Measurements from ENCODE around the gene NOS3. TPM values are rescaled to one million over a fixed set of nuclear protein-coding genes. Genes with fewer than 3 reads are reported as not detected.

The NOS3 gene
- total and polyA plus RNA-seq, 9 of the 15 experiments (the other 6 are each of a cell fraction or from before 2014, with no cell fraction given), result 1.1 to 121 (median 23.6) TPM

DNA sequence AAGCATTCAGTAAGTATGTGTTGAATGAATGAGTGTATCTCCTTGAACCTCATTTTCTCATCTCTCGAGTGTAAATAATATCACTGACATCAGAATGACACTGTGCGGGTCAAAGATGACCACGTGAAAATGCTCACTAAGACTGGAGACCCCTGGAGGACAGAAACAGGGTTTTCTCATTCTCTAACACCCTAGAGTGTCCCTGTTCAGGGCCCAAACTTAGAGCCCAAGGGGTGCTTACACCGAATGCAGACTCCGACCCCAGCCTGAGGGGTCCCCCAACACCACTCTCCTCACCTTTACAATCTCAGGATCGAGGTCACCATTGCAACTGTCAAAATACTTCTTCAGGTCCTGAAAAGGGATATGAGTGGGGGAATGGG, 65.5 kb downstream of the NOS3 start:
- intact Hi-C loops (cut with micrococcal nuclease), result no loop called here
- Histone ChIP-seq H4K20me1 (replicated peaks; ENCODE audit: control insufficient read depth, insufficient read depth, low read length) (peaks cover 10% of the 10 kb centered on the region), H3K27ac (ENCODE audit: extremely low read depth, low read depth, low read length) (peak overlapping the region; percentile 27; the same call in 2 of the 3 replicates), H3K4me3 (no peak overlapping the region), H3K9ac (ENCODE audit: insufficient read depth in 1 of 2, low read depth in 2 of 2, low read length in 2 of 2) (peak overlapping the region; percentile 33 to 91; a peak in 2 of 4 replicates), H3K27me3 (ENCODE audit: control insufficient read depth in 2 of 2, insufficient read depth in 2 of 2, low read length in 2 of 2) (no peaks in the 10 kb centered on the region), H3K36me3 (ENCODE audit: control insufficient read depth, insufficient read depth, low read length) (no peaks in the 10 kb centered on the region; the same call in 2 of the 3 replicates), H3K9me3 (replicated peaks; ENCODE audit: control insufficient read depth, insufficient read depth, low read depth, low read length) (no peaks in the 10 kb centered on the region), H3K4me1 (replicated peaks in 1 of 2; ENCODE audit: control insufficient read depth in 2 of 2, insufficient read depth in 2 of 2, low read length in 2 of 2) (peaks cover 43 to 69% of the 10 kb centered on the region in 2 experiments), H3K9me1 (ENCODE audit: control insufficient read depth, insufficient read depth, low read length) (no peaks in the 10 kb centered on the region), H3K79me2 (ENCODE audit: control insufficient read depth, insufficient read depth, low read length) (peaks cover 25% of the 10 kb centered on the region), H3K4me2 (ENCODE audit: insufficient read depth, low read length) (peak overlapping the region; percentile 90), H2AFZ (ENCODE audit: low read depth, low read length) (peak overlapping the region; percentile 74)
- 29% methylated on average over 6 of the region's 6 CpGs for WGBS (ENCODE audit: insufficient coverage, low coverage, missing lambda C conversion rate)
- ChIA-PET POLR2A (interaction anchor here (1.0 to 1.8 kb wide), 3 partner anchors 14 to 22 kb away, joined by 3 to 4 read pairs (median 4); no protein-coding TSS in a partner anchor), CTCF (ENCODE audit: low intra/inter-chr PET ratio) (interaction anchor here (0.6 to 2.9 kb wide), 2 partner anchors 27 to 90 kb away, joined by 3 to 14 read pairs; partner anchors contain the start of gene ABCB8)
- in situ Hi-C loops (cut with MboI), result no loop called here
- peak; percentile 87 for FAIRE-seq
- peak; percentile 70 to 76 (median 73) for DNase-seq (ENCODE audit: extremely low read depth in 1 of 4, low spot score in 3 of 4)
- peak; percentile 11 for ATAC-seq
- TSS peak; percentile 28 for BruUV-seq (replicated peaks)
- TF ChIP-seq NR2C1 (IDR thresholded peaks at IDR 0.05), result no peak
- TF ChIP-seq NR2C1 (tag; IDR thresholded peaks at IDR 0.05), result peak; percentile 84
- 0 out of 2 replicates have a peak, but pooled peaks have one; percentile 31 for TF ChIP-seq PYGO2 (tag; IDR thresholded peaks at IDR 0.05)
- TF ChIP-seq ZNF23 (CRISPR knock-in tag; IDR thresholded peaks at IDR 0.05), result no peak
- TF ChIP-seq, protein P1, sequence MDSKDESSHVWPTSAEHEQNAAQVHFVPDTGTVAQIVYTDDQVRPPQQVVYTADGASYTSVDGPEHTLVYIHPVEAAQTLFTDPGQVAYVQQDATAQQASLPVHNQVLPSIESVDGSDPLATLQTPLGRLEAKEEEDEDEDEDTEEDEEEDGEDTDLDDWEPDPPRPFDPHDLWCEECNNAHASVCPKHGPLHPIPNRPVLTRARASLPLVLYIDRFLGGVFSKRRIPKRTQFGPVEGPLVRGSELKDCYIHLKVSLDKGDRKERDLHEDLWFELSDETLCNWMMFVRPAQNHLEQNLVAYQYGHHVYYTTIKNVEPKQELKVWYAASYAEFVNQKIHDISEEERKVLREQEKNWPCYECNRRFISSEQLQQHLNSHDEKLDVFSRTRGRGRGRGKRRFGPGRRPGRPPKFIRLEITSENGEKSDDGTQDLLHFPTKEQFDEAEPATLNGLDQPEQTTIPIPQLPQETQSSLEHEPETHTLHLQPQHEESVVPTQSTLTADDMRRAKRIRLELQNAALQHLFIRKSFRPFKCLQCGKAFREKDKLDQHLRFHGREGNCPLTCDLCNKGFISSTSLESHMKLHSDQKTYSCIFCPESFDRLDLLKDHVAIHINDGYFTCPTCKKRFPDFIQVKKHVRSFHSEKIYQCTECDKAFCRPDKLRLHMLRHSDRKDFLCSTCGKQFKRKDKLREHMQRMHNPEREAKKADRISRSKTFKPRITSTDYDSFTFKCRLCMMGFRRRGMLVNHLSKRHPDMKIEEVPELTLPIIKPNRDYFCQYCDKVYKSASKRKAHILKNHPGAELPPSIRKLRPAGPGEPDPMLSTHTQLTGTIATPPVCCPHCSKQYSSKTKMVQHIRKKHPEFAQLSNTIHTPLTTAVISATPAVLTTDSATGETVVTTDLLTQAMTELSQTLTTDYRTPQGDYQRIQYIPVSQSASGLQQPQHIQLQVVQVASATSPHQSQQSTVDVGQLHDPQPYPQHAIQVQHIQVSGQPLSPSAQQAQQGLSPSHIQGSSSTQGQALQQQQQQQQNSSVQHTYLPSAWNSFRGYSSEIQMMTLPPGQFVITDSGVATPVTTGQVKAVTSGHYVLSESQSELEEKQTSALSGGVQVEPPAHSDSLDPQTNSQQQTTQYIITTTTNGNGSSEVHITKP (IDR thresholded peaks at IDR 0.05; ENCODE audit: partially characterized antibody), result peak; percentile 29
- TF ChIP-seq FOXJ3 (CRISPR knock-in tag; IDR thresholded peaks at IDR 0.05), result no peak
- TF ChIP-seq HNRNPK (IDR thresholded peaks at IDR 0.05; ENCODE audit: low read depth, low read length, poor library complexity, severe bottlenecking), result no peak
- TF ChIP-seq, protein P2, sequence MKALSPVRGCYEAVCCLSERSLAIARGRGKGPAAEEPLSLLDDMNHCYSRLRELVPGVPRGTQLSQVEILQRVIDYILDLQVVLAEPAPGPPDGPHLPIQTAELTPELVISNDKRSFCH (CRISPR knock-in tag; IDR thresholded peaks at IDR 0.05), result no peak
- TF ChIP-seq, protein P2 (tag; IDR thresholded peaks at IDR 0.05), result peak; percentile 29; the same call in 1 of the 2 replicates
- 0 out of 2 replicates have a peak, but pooled peaks have one; percentile 64 for TF ChIP-seq TGIF2 (CRISPR knock-in tag; IDR thresholded peaks at IDR 0.05)
- TF ChIP-seq NR2C2 (CRISPR knock-in tag; IDR thresholded peaks at IDR 0.05), result no peak
- peak; percentile 58; the same call in 1 of the 2 replicates for TF ChIP-seq NR2C2 (tag; IDR thresholded peaks at IDR 0.05)
- TF ChIP-seq TEAD1 (CRISPR knock-in tag; IDR thresholded peaks at IDR 0.05), result peak in 1 of 2 experiments; percentile 71; a peak in 1 of 4 replicates
- peak; percentile 33; the same call in 1 of the 2 replicates for TF ChIP-seq TCF3 (CRISPR knock-in tag; IDR thresholded peaks at IDR 0.05)
- TF ChIP-seq RCOR1 (IDR thresholded peaks at IDR 0.05; ENCODE audit: borderline replicate concordance in 1 of 2, low read depth in 2 of 2, low read length in 2 of 2), result peak in 1 of 2 experiments; percentile 47; a peak in 1 of 4 replicates
- TF ChIP-seq, protein P3, sequence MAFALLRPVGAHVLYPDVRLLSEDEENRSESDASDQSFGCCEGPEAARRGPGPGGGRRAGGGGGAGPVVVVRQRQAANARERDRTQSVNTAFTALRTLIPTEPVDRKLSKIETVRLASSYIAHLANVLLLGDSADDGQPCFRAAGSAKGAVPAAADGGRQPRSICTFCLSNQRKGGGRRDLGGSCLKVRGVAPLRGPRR (CRISPR knock-in tag; IDR thresholded peaks at IDR 0.05), result no peak
- peak; percentile 75 for TF ChIP-seq MAX (CRISPR knock-in tag; IDR thresholded peaks at IDR 0.05)
- 0 out of 2 replicates have a peak, but pooled peaks have one; percentile 25 for TF ChIP-seq EP300 (IDR thresholded peaks at IDR 0.05; ENCODE audit: low read length)

Measured in K562 (cell line).